Spleen (tissue), 11 donors: ENCODE results near the gene ZNF23. TPM values are rescaled to one million over a fixed set of nuclear protein-coding genes. Genes with fewer than 3 reads are reported as not detected.
A peak's percentile ranks its signal among the peaks of the same experiment; 100 is the strongest.

ENCODE experiments used
- DNase-seq: peaks from one replicate; pipeline ENCODE4 v3.0.0-alpha.2; 2020
- H3K27ac ChIP-seq, 8 donors: fragments of 200-600 bp; sonication (generic) in 7 of 8; 1 replicate in 4 of 8; 2 replicates in 4 of 8; pipeline versions ENCODE4 v1.5.0 to v1.8.0; 2016 to 2021; ENCODE audit warnings: inconsistent platforms in 4 of 8, mild to moderate bottlenecking in 4 of 8, moderate library complexity in 1 of 8
- H3K27me3 ChIP-seq, 7 donors: fragments of 200-600 bp; sonication (generic) in 6 of 7; replicated peaks in 1 of 7; 1 replicate in 4 of 7; 2 replicates in 3 of 7; pipeline versions ENCODE4 v1.5.0 to v1.8.0; 2016 to 2021; ENCODE audit warnings: inconsistent platforms in 3 of 7, mild to moderate bottlenecking in 1 of 7
- H3K36me3 ChIP-seq, 6 donors: fragments of 200-600 bp; sonication (generic) in 5 of 6; 1 replicate in 4 of 6; 2 replicates in 2 of 6; pipeline versions ENCODE4 v1.5.0 to v1.8.0; 2016 to 2021; ENCODE audit warnings: inconsistent platforms in 2 of 6
- H3K4me1 ChIP-seq, 6 donors: fragments of 200-600 bp; sonication (generic) in 5 of 6; 1 replicate in 3 of 6; 2 replicates in 3 of 6; pipeline versions ENCODE4 v1.5.0 to v1.8.0; 2016 to 2021; ENCODE audit warnings: inconsistent platforms in 3 of 6
- H3K4me3 ChIP-seq, 8 donors: fragments of 200-600 bp; sonication (generic) in 7 of 8; 1 replicate in 4 of 8; 2 replicates in 4 of 8; pipeline versions ENCODE4 v1.5.0 to v1.8.0; 2016 to 2021; ENCODE audit warnings: inconsistent platforms in 4 of 8, mild to moderate bottlenecking in 4 of 8, moderate library complexity in 2 of 8
- H3K9me3 ChIP-seq, 8 donors: fragments of 200-600 bp; sonication (generic) in 7 of 8; 1 replicate in 4 of 8; 2 replicates in 4 of 8; pipeline versions ENCODE4 v1.5.0 to v1.8.0; 2016 to 2021; ENCODE audit warnings: inconsistent platforms in 4 of 8
- POLR2A ChIP-seq, 3 donors: fragments of 450-650 bp; IDR thresholded peaks; one replicate each; pipeline ENCODE4 v1.5.1; 2017; ENCODE audit warnings: antibody characterized with exemption in 3 of 3, mild to moderate bottlenecking in 1 of 3
- POLR2AphosphoS5 ChIP-seq, 3 donors: sonication (generic); formaldehyde crosslinking; IDR thresholded peaks; one replicate each; pipeline ENCODE4 v1.5.1; 2017; ENCODE audit warnings: antibody characterized with exemption in 3 of 3
- WGBS, 5 donors: extraction: QIAGEN DNeasy Blood & Tissue Kit in 3 of 5; methylation state at CpG; one replicate each; pipeline versions ENCODE4 v1.1.5 to v1.1.7; 2013 to 2018; 5-methylcytosine and 5-hydroxymethylcytosine counted together
- intact Hi-C: fragments of 100-400 bp; cut with DNase I; formaldehyde crosslinking; loops from one replicate; pipeline ENCODE4 v1.15.0; 2023; ENCODE audit warnings: low total_unique reads
- polyA plus RNA-seq, 3 donors: library from polyadenylated mRNA; stranded (reverse); fragments of 200-250 nt; gene quantifications; one replicate each; pipeline ENCODE4 v1.2.1, GENCODE V29; 2013
- total RNA-seq, 7 donors: library from RNA; depleted of rRNA in 3 of 7; stranded (reverse); fragments of >200 nt in 3 of 7; fragmentation: NEBNext Ultra II Directional in 4 of 7; extraction: Animal tissue kit (Norgen Biotek cat#: 25700) in 4 of 7; gene quantifications; one replicate each; pipeline versions ENCODE4 v1.1.0 to v1.2.1, GENCODE V29; 2016 to 2021
- TF ChIP-seq, protein P1 (sequence below), 11 experiments: fragments of 200-600 bp in 7 of 11; fragments of 450-650 bp in 4 of 11; sonication (generic) in 4 of 11; IDR thresholded peaks in 8 of 11; conservative IDR thresholded peaks in 3 of 11; 1 replicate in 7 of 11; 2 replicates in 4 of 11; pipeline versions ENCODE4 v1.4.0 to v1.8.0; 2016 to 2021; ENCODE audit warnings: antibody characterized with exemption in 11 of 11, inconsistent platforms in 4 of 11, mild to moderate bottlenecking in 1 of 11
- donor health status: healthy with polysubstance abuse.
- donor health status: DM: no; HTN: no; CAD: no; lungs with moderate emphysema.
- donor health status: DM: no; HTN: no; CAD: no.
- donor health status: Bipolar disorder and iron deficiency.
- donor health status: healthy.
- donor health status: DM: no; HTN: no; CAD: no.
- donor health status: DM: yes; HTN: yes; CAD: no.

The ZNF23 gene
- total and polyA plus RNA-seq, 10 donors = 6.3 to 12.4 (median 10.6) TPM

- 75 to 81% (median 78%) methylated on average over 3 of the region's 3 CpGs for WGBS, 5 donors
- H3K9me3 ChIP-seq = peaks cover 0 to 11% (median 0%) of the 10 kb centered on the region in 8 donors
- DNase-seq = no peak
- H3K36me3 ChIP-seq = no peaks in the 10 kb centered on the region
- TF ChIP-seq POLR2A (IDR thresholded peaks at IDR 0.05) (no peak), POLR2AphosphoS5 (IDR thresholded peaks at IDR 0.05) (no peak)
- TF ChIP-seq, protein P1, sequence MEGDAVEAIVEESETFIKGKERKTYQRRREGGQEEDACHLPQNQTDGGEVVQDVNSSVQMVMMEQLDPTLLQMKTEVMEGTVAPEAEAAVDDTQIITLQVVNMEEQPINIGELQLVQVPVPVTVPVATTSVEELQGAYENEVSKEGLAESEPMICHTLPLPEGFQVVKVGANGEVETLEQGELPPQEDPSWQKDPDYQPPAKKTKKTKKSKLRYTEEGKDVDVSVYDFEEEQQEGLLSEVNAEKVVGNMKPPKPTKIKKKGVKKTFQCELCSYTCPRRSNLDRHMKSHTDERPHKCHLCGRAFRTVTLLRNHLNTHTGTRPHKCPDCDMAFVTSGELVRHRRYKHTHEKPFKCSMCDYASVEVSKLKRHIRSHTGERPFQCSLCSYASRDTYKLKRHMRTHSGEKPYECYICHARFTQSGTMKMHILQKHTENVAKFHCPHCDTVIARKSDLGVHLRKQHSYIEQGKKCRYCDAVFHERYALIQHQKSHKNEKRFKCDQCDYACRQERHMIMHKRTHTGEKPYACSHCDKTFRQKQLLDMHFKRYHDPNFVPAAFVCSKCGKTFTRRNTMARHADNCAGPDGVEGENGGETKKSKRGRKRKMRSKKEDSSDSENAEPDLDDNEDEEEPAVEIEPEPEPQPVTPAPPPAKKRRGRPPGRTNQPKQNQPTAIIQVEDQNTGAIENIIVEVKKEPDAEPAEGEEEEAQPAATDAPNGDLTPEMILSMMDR (IDR thresholded peaks at IDR 0.05 in 8 of 11, conservative IDR thresholded peaks at IDR 0.05 in 3 of 11) = no peak
- intact Hi-C loops = no loop called here
- H3K27ac ChIP-seq = no peak overlapping the region
- H3K4me1 ChIP-seq = peaks cover 0 to 15% (median 0%) of the 10 kb centered on the region in 6 donors
- peaks cover 3 to 66% (median 14%) of the 10 kb centered on the region in 7 donors for H3K27me3 ChIP-seq
- H3K4me3 ChIP-seq = no peak overlapping the region
Observed at GRCh38 chr16:71429581-71429980, 32.5 kb downstream of the ZNF23 start.

DNA sequence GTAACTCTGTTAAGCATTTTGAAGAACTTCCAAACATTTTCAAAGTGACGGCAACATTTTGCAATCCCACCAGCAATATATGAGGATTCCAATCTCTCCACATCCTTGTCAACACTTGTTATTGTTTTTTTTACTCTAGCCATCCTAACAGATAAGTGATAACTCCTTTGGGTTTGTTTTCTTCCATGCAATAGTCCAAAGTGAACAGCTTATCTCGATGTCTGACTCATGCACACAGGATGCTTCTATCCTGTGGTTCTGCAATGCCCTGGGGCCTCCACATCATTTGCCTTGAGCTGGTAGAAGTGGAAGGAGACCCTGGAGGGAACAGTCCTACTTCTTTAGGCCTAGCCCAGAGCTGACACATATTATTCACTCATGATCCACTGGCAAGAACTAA is 33.2 kb downstream of the ZNF23 start:
- intact Hi-C loops = no loop called here
- no peak overlapping the region for H3K27ac ChIP-seq
- TF ChIP-seq POLR2AphosphoS5 (IDR thresholded peaks at IDR 0.05) = no peak
- TF ChIP-seq, protein P1 (IDR thresholded peaks at IDR 0.05 in 8 of 11, conservative IDR thresholded peaks at IDR 0.05 in 3 of 11) = no peak
- 73 to 95% (median 87%) methylated on average over 2 of the region's 2 CpGs for WGBS, 5 donors
- H3K4me3 ChIP-seq = no peak overlapping the region
- H3K36me3 ChIP-seq = no peaks in the 10 kb centered on the region
- H3K4me1 ChIP-seq = peaks cover 0 to 15% (median 0%) of the 10 kb centered on the region in 6 donors
- peaks cover 0 to 11% (median 0%) of the 10 kb centered on the region in 8 donors for H3K9me3 ChIP-seq
- peaks cover 3 to 73% (median 16%) of the 10 kb centered on the region in 7 donors for H3K27me3 ChIP-seq
- no peak for DNase-seq

DNA sequence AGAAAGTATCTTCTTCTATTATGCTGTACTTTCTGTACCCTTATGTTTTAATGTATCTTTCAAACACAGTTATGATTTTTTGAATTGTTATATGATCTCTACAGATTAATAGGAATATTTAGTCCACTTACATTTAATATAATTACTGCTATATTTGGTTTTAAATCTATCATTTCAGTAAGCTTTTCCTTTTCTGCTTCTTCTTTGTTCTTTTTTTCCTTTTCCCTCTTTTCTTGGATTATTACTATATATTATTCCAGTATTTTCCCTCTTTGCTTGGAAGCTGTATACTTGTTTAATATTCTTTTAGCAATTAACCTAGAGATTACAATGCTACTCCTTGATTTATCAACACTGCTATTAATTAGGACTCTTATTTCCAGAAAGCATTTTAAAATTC is 33.7 kb downstream of the ZNF23 start:
- Histone ChIP-seq H3K4me3 (no peak overlapping the region), H3K36me3 (no peaks in the 10 kb centered on the region), H3K9me3 (peaks cover 0 to 11% (median 0%) of the 10 kb centered on the region in 8 donors), H3K27ac (no peak overlapping the region), H3K4me1 (peaks cover 0 to 15% (median 0%) of the 10 kb centered on the region in 6 donors), H3K27me3 (peaks cover 3 to 78% (median 16%) of the 10 kb centered on the region in 7 donors)
- TF ChIP-seq POLR2A (IDR thresholded peaks at IDR 0.05) (no peak), POLR2AphosphoS5 (IDR thresholded peaks at IDR 0.05) (no peak)
- TF ChIP-seq, protein P1 (IDR thresholded peaks at IDR 0.05 in 8 of 11, conservative IDR thresholded peaks at IDR 0.05 in 3 of 11) = no peak
- intact Hi-C loops = no loop called here
- no peak for DNase-seq

GRCh38 chr16:71426880-71427615 is 35.0 kb downstream of the ZNF23 start:
- Histone ChIP-seq H3K36me3 (no peaks in the 10 kb centered on the region), H3K9me3 (peaks cover 0 to 11% (median 0%) of the 10 kb centered on the region in 8 donors), H3K4me3 (peak overlapping the region in 1 of 8 donors; percentile 65), H3K4me1 (peaks cover 0 to 15% (median 0%) of the 10 kb centered on the region in 6 donors), H3K27ac (peak overlapping the region in 2 of 8 donors; percentile 13 to 48), H3K27me3 (peaks cover 3 to 72% (median 16%) of the 10 kb centered on the region in 7 donors)
- no peak for TF ChIP-seq POLR2AphosphoS5 (IDR thresholded peaks at IDR 0.05)
- TF ChIP-seq POLR2A (IDR thresholded peaks at IDR 0.05) = no peak
- TF ChIP-seq, protein P1 (IDR thresholded peaks at IDR 0.05 in 8 of 11, conservative IDR thresholded peaks at IDR 0.05 in 3 of 11) = no peak
- DNase-seq = peak; percentile 17
- intact Hi-C loops = no loop called here
- WGBS, 5 donors = 65 to 70% (median 67%) methylated on average over 12 of the region's 12 CpGs
